Left lobe of liver (tissue), 2 donors: ENCODE measurements around the gene LARP1. TPM values are rescaled to one million over a fixed set of nuclear protein-coding genes. Genes with fewer than 3 reads are reported as not detected.
A peak's percentile ranks its signal among the peaks of the same experiment; 100 is the strongest.

Source experiments
- ATAC-seq: fragments of 200-7000 bp; cut with Tn5 transposase; one replicate; pipeline ENCODE4 v1.9.1; 2020; ENCODE audit warnings: mild to moderate bottlenecking, moderate library complexity
- DNase-seq: peaks from one replicate; pipeline ENCODE4 v3.0.0-alpha.2; 2020; ENCODE audit warnings: low spot score
- total RNA-seq: library from RNA; stranded (reverse); gene quantifications from one replicate; pipeline ENCODE4 v1.2.1, GENCODE V29; 2021
- donor health status: DM: no; HTN: no; CAD: no; lungs with moderate emphysema.
- donor health status: DM: no; HTN: yes; CAD: no.

LARP1 gene
- total RNA-seq, 1 donor from 2014 or later = 83.2 TPM

GRCh38 chr5:154850255-154851062, 95.3 kb downstream of the LARP1 start, which contains the start of gene FAXDC2:
Gene FAXDC2 (minus strand): TSS chr5:154850603. CDS start chr5:154838178, 12,425 bp downstream.
- DNase-seq (peak; percentile 80), ATAC-seq (peak; percentile 96)

- ATAC-seq (no peak), DNase-seq (peak; percentile 34)
These were observed 96.2 kb downstream of the LARP1 start for GRCh38 chr5:154851351-154851750.

GRCh38 chr5:154857530-154858296, 102.5 kb downstream of the LARP1 start:
- peak; percentile 96 for DNase-seq
- ATAC-seq = peak; percentile 82

- ATAC-seq (peak; percentile 85), DNase-seq (peak; percentile 99)
These were observed 103.3 kb downstream of the LARP1 start, which contains the start of gene CNOT8 for GRCh38 chr5:154858297-154858971. Gene CNOT8 (plus strand): TSS chr5:154858627. CDS start chr5:154863279, 4,652 bp downstream.

- no peak for ATAC-seq
- DNase-seq = no peak
These were observed 104.0 kb downstream of the LARP1 start for GRCh38 chr5:154858972-154859871.

GRCh38 chr5:154860123-154860522, 104.9 kb downstream of the LARP1 start:
- DNase-seq = no peak
- ATAC-seq = no peak

GRCh38 chr5:154860765-154861164, 105.6 kb downstream of the LARP1 start:
- ATAC-seq (no peak), DNase-seq (no peak)

- ATAC-seq = no peak
- no peak for DNase-seq
These were observed 106.8 kb downstream of the LARP1 start for GRCh38 chr5:154861946-154862345.

GRCh38 chr5:154862766-154863165, 107.6 kb downstream of the LARP1 start:
- ATAC-seq = no peak
- DNase-seq = no peak

GRCh38 chr5:154863291-154864080, 108.3 kb downstream of the LARP1 start:
- DNase-seq (no peak), ATAC-seq (no peak)

GRCh38 chr5:154865466-154866184, 110.4 kb downstream of the LARP1 start:
- no peak for DNase-seq
- no peak for ATAC-seq

GRCh38 chr5:154866841-154867240, 111.7 kb downstream of the LARP1 start:
- DNase-seq (no peak), ATAC-seq (no peak)

Other genes starting within 250 kb of the LARP1 start
- gene FAXDC2, start 95.2 kb downstream of the LARP1 start, total RNA-seq = 83.6 TPM
- 18.0 TPM for gene CNOT8, start 103.2 kb downstream of the LARP1 start, total RNA-seq
- gene GEMIN5, start 182.8 kb downstream of the LARP1 start, total RNA-seq = 7.1 TPM
- 23.0 TPM for gene MRPL22, start 185.7 kb downstream of the LARP1 start, total RNA-seq